Activated CD8-positive, alpha-beta T cell treated with anti-CD3 and anti-CD28 coated beads, Interleukin-2, amount 10 ng/mL, durations not matched to agents 7 days and 5 days (primary cell): ENCODE results near the gene FKRP. TPM values are rescaled to one million over a fixed set of nuclear protein-coding genes. Genes with fewer than 3 reads are reported as not detected.
"Not testable (repeated sequence)": the region's sequence is repeated elsewhere in the genome, so short reads cannot be mapped to it uniquely, and the experiment has no call there.

Source experiments
- ATAC-seq: fragments of 150-1000 bp; cut with Tn5 transposase; one replicate; pipeline ENCODE4 v1.10.0; 2021; ENCODE audit warnings: moderate library complexity
- CTCF ChIA-PET: fragments of 350-600 bp; sonication (Branson Sonifier 250); formaldehyde crosslinking; loops from one replicate; lab custom pipeline; 2021; ENCODE audit warnings: antibody characterized with exemption; lab: Charles Lee
- POLR2A ChIA-PET: fragments of 350-600 bp; sonication (Branson Sonifier 250); formaldehyde crosslinking; loops from one replicate; lab custom pipeline; 2021; ENCODE audit warnings: antibody characterized with exemption; lab: Charles Lee
- DNase-seq: peaks from one replicate; pipeline ENCODE4 v3.0.0-alpha.2; 2020
- H3K27ac Mint-ChIP-seq: one replicate; pipeline ENCODE4 v1.8.0; 2021; ENCODE audit warnings: mild to moderate bottlenecking, mixed read lengths
- H3K27me3 Mint-ChIP-seq: one replicate; pipeline ENCODE4 v1.8.0; 2021; ENCODE audit warnings: low read depth, mixed read lengths
- H3K36me3 Mint-ChIP-seq: one replicate; pipeline ENCODE4 v1.8.0; 2021; ENCODE audit warnings: low read depth, mixed read lengths
- H3K4me1 Mint-ChIP-seq: one replicate; pipeline ENCODE4 v1.8.0; 2021; ENCODE audit warnings: low read depth, mixed read lengths
- H3K4me3 Mint-ChIP-seq: one replicate; pipeline ENCODE4 v1.8.0; 2021; ENCODE audit warnings: mild to moderate bottlenecking, mixed read lengths
- H3K9me3 Mint-ChIP-seq: one replicate; pipeline ENCODE4 v1.8.0; 2022; ENCODE audit warnings: mixed read lengths; ENCODE audit not compliant: insufficient read depth
- total RNA-seq, 2 experiments: library from RNA; stranded (reverse); gene quantifications; one replicate each; pipeline ENCODE4 v1.2.3, GENCODE V29; 2021

The FKRP gene
- total RNA-seq, 2 experiments from 2014 or later, result 15.3 to 18.4 TPM

- Mint-ChIP-seq H3K36me3 (peaks cover 70% of the 10 kb centered on the region), H3K4me3 (peak overlapping the region; percentile 5), H3K4me1 (peaks cover 58% of the 10 kb centered on the region), H3K27ac (peak overlapping the region; percentile 66)
- not testable (repeated sequence) for H3K27me3 Mint-ChIP-seq, DNase-seq, H3K9me3 Mint-ChIP-seq, ATAC-seq
- POLR2A ChIA-PET, result interaction anchor here (1.2 kb wide), 1 partner anchor 10 kb away, joined by 5 read pairs; the partner anchor contains the start of gene SLC1A5
- CTCF ChIA-PET, result interaction anchor here (1.9 kb wide), 1 partner anchor 12 kb away, joined by 5 read pairs; no protein-coding TSS in a partner anchor
Observed at GRCh38 chr19:46777956-46778645, 32.2 kb downstream of the FKRP start.

- H3K27ac Mint-ChIP-seq, result peak overlapping the region; percentile 96
- peaks cover 83% of the 10 kb centered on the region for H3K36me3 Mint-ChIP-seq
- H3K27me3 Mint-ChIP-seq, result no peaks in the 10 kb centered on the region
- H3K9me3 Mint-ChIP-seq, result no peaks in the 10 kb centered on the region
- ATAC-seq (no peak), DNase-seq (no peak)
- ChIA-PET POLR2A (no interaction called here), CTCF (no interaction called here)
- peaks cover 70% of the 10 kb centered on the region for H3K4me1 Mint-ChIP-seq
- H3K4me3 Mint-ChIP-seq, result peak overlapping the region; percentile 98
Observed at GRCh38 chr19:46782355-46783019, 36.6 kb downstream of the FKRP start.

DNA sequence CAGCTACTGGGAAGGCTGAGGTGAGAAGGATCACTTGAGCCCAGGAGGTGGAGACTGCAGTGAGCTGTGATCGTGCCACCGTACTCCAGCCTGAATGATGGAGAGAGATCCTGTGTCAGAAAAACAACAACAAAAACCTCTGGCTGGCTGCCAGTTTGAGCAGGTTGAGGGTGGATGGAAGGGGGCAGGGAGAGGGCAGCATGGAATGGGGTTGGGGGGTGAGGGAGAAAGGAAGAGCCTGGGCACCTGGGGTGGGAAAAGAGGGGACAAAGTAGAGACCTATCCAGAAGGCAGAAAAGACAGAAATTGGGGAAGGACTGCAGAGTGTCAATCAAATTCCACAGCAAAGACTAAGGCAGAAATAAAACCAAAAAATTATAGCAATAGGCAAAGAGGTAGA, 37.8 kb downstream of the FKRP start:
- Mint-ChIP-seq H3K27me3 (no peaks in the 10 kb centered on the region), H3K27ac (peak overlapping the region; percentile 96), H3K9me3 (no peaks in the 10 kb centered on the region), H3K36me3 (peaks cover 72% of the 10 kb centered on the region), H3K4me1 (peaks cover 62% of the 10 kb centered on the region), H3K4me3 (peak overlapping the region; percentile 98)
- DNase-seq (no peak), ATAC-seq (no peak)
- ChIA-PET CTCF (interaction anchor here (0.6 to 9.8 kb wide), 6 partner anchors 18 to 879 kb away, joined by 3 to 65 read pairs (median 11); no protein-coding TSS in a partner anchor), POLR2A (interaction anchor here (5.4 kb wide), 1 partner anchor 39 kb away, joined by 51 read pairs; no protein-coding TSS in a partner anchor)

DNA sequence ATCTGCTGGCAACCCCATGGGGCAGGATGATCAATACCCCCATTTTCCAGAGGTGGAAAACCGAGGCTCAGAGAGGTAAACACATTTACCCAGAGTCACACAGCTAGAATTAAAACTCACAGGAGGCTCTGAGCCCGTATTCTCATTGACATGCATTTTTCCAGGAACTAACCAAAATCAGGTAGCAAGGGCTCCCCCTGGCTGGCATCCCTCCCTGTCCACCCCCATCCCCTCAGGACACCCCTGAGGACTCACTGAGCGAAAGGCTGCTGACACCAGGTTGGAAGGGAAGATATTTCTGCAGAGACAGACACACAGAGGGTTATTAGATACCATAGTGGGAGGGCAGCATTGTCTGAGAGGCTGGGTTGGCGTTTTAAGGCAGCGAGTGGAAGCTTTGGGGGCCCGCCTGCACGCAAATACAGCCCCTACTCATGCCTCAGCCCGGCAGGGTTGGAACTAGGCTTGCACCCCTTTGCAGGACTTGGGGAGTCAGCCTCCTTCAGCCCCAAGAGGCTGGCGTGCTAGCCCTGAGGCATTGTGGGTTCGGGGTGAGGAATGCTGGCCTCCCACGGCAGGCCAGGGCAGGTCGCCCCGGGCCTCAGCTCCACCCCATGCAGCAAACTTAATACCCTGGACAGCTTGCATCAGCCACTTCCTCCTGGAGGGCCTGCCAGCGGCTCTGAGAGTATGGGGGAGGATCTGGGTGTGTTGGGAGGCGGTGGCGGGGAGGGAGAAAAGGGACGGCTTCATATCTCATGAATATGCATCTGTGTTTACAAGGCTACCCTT, 38.6 kb downstream of the FKRP start:
- ChIA-PET CTCF (interaction anchor here (0.6 to 9.8 kb wide), 13 partner anchors 8 to 880 kb away, joined by 3 to 65 read pairs (median 5); partner anchors contain the start of gene DACT3), POLR2A (interaction anchor here (0.7 to 5.4 kb wide), 3 partner anchors 9 to 38 kb away, joined by 3 to 51 read pairs (median 6); no protein-coding TSS in a partner anchor)
- peak overlapping the region; percentile 96 for H3K27ac Mint-ChIP-seq
- H3K27me3 Mint-ChIP-seq, result no peaks in the 10 kb centered on the region
- peak overlapping the region; percentile 98 for H3K4me3 Mint-ChIP-seq
- DNase-seq (peak; percentile 85), ATAC-seq (peak; percentile 31)
- no peaks in the 10 kb centered on the region for H3K9me3 Mint-ChIP-seq
- H3K36me3 Mint-ChIP-seq, result peaks cover 67% of the 10 kb centered on the region
- peaks cover 62% of the 10 kb centered on the region for H3K4me1 Mint-ChIP-seq

DNA sequence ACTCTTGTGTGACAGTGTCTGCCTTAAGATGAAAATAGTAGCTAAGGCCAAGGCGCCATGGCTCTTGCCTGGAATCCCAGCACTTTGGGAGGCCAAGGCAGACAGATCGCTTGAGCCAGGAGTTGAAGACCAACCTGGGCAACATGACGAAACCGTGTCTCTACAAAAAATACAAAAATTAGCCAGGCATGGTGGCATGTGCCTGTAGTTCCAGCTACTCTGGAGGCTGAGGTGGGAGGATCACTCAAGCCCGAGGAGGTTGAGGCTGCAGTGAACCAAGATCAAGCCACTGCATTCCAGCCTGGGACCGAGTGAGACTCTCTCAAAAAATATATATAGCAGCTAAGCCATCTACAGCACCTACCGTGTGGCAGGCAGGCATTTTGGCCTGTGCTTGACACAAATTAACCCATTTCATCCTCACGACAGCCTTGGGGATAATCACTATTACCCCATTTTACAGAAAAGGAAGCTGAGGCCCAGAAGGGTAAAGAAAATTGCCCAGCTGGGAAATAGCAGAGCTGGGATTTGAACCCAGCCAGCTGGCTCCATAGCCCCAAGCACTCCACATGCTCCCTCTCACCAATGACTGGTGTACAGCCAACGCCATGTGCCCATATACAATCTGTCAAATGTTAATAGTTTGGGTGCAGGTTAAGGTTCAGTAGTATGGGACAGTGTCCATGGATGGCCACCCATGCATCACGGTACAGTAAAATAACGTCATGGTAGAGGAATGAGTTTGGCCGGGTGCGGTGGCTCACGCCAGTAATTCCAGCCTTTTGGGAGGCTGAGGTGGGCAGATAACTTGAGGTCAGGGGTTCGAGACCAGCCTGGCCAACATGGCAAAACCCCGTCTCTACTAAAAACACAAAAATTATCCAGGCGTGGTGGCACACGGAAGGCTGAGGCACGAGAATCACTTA, 39.5 kb downstream of the FKRP start:
- Mint-ChIP-seq H3K27me3 (no peaks in the 10 kb centered on the region), H3K36me3 (peaks cover 63% of the 10 kb centered on the region), H3K9me3 (no peaks in the 10 kb centered on the region), H3K27ac (peak overlapping the region; percentile 96), H3K4me3 (peak overlapping the region; percentile 98), H3K4me1 (peaks cover 64% of the 10 kb centered on the region)
- ChIA-PET CTCF (interaction anchor here (0.6 to 9.8 kb wide), 14 partner anchors 9 to 256 kb away, joined by 3 to 65 read pairs (median 4); partner anchors contain the start of gene DACT3), POLR2A (interaction anchor here (0.7 to 5.4 kb wide), 3 partner anchors 10 to 37 kb away, joined by 3 to 51 read pairs (median 6); no protein-coding TSS in a partner anchor)
- ATAC-seq (no peak), DNase-seq (no peak)

DNA sequence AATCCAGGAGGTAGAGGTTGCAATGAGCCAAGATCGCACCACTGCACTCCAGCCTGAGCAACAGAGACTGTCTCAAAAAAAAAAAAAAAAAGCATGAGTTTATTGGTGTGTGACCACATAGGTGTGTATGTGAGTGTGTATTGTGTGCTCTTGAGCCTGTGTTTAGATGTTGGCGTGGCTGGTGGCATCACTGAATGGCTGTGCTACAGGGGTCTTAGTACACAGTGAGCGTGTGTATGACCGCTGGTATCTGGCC, 40.1 kb downstream of the FKRP start:
- H3K4me3 Mint-ChIP-seq, result peak overlapping the region; percentile 98
- H3K4me1 Mint-ChIP-seq, result peaks cover 64% of the 10 kb centered on the region
- H3K27ac Mint-ChIP-seq, result peak overlapping the region; percentile 96
- POLR2A ChIA-PET, result interaction anchor here (5.4 kb wide), 1 partner anchor 37 kb away, joined by 51 read pairs; no protein-coding TSS in a partner anchor
- CTCF ChIA-PET, result interaction anchor here (0.8 to 9.8 kb wide), 7 partner anchors 20 to 257 kb away, joined by 3 to 65 read pairs (median 4); no protein-coding TSS in a partner anchor
- peaks cover 62% of the 10 kb centered on the region for H3K36me3 Mint-ChIP-seq
- no peak for DNase-seq
- no peaks in the 10 kb centered on the region for H3K27me3 Mint-ChIP-seq
- no peak for ATAC-seq
- H3K9me3 Mint-ChIP-seq, result no peaks in the 10 kb centered on the region

DNA sequence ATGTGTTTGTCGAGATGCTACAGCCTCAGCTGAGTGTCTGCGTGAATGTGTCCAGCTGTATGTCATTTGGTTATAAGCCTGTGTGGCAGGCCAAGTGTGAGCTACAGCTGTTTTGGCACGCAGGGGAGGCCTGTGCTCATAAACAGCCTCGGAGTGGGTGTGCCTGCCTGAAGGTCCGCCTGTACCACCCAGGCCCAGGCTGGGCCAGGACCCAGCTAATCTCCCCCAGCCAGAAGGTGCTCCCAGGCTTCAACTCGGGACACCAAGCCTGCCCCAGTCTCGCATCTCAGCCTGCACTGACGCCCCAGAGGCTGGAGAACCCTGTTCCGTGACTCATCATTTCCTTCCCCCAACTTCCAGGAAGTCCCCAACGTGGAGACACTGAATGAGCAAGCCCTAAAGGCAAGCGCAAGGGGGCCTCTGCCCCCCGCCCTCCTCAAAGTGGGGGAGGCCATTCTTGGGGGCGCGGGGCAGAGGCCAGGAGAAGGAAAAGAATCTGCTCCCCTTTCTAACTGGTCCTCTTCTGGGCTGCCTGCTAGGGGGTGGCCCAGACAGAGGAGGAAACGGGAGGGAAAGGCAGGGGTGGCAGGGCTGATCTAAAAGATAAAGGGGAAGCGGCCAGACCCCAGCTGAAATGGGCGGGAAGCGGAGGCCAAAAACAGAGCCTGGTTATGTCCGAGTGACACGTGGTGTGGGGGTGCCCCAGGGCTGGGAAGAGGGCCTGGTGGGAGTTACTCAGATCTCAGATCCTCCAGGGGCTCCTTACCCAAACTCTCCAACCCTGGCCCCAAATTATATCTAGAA, 40.6 kb downstream of the FKRP start:
- ChIA-PET POLR2A (interaction anchor here (1.1 to 5.4 kb wide), 2 partner anchors 36 to 58 kb away, joined by 3 to 51 read pairs; no protein-coding TSS in a partner anchor), CTCF (interaction anchor here (0.8 to 9.8 kb wide), 8 partner anchors 11 to 258 kb away, joined by 3 to 65 read pairs (median 4); no protein-coding TSS in a partner anchor)
- Mint-ChIP-seq H3K27me3 (no peaks in the 10 kb centered on the region), H3K4me3 (peak overlapping the region; percentile 98), H3K36me3 (peaks cover 58% of the 10 kb centered on the region), H3K27ac (peak overlapping the region; percentile 96), H3K9me3 (no peaks in the 10 kb centered on the region), H3K4me1 (peaks cover 66% of the 10 kb centered on the region)
- peak; percentile 91 for DNase-seq
- ATAC-seq, result peak; percentile 58

GRCh38 chr19:46787040-46787330, 41.1 kb downstream of the FKRP start:
- Mint-ChIP-seq H3K4me3 (peak overlapping the region; percentile 98), H3K4me1 (peaks cover 66% of the 10 kb centered on the region), H3K9me3 (no peaks in the 10 kb centered on the region), H3K27ac (peak overlapping the region; percentile 96), H3K36me3 (peaks cover 53% of the 10 kb centered on the region), H3K27me3 (no peaks in the 10 kb centered on the region)
- ATAC-seq, result no peak
- DNase-seq, result no peak
- CTCF ChIA-PET, result interaction anchor here (1.1 to 9.8 kb wide), 5 partner anchors 10 to 53 kb away, joined by 3 to 65 read pairs (median 5); no protein-coding TSS in a partner anchor
- POLR2A ChIA-PET, result interaction anchor here (1.0 to 5.4 kb wide), 5 partner anchors 11 to 325 kb away, joined by 3 to 51 read pairs (median 4); no protein-coding TSS in a partner anchor

DNA sequence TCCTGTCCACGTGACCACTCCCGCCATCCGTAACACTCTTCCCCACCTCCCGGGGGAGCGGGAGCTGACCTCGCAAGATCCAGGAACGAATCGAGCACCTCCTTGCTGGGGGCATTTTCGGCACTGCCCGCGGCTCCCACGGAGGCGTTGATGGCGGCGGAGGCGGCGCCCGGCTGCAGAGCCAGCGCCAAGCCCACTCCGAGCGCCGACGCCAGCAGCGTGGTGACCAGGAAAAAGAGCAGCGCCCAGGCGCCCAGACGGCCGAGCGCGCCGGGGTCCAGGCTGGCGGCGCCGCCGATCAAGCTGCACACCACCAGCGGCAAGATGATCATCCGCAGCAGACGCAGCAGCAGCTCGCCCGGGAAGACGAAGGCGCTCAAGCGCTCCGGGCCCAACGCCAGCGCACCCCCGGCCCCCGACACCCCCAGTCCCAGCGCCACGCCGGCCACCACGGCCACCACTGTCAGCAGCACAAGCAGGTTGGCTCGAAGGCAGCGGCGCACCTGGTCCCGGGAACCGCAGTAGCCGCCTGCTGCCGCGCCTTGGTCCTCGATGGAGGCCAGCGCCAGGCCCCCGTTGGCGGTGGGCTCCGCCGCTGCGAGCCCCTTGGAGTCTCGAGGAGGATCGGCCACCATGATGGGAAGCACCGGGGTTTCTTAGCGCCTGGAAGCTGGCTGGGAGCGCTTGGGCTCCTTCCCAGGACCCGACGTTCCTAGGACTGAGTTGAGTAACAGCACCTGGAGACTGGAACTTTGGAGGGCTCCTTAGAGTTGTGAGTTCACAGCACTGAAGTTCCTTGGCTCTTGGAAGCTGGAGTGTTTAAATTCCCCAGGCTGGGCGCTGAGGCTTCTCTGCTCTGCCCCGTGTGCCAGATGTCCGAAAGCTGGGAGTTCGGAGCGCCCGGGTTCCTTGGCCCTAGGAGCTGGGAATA, 41.7 kb downstream of the FKRP start:
- Mint-ChIP-seq H3K27ac (peak overlapping the region; percentile 96), H3K4me3 (peak overlapping the region; percentile 98), H3K27me3 (no peaks in the 10 kb centered on the region), H3K9me3 (no peaks in the 10 kb centered on the region), H3K4me1 (peaks cover 66% of the 10 kb centered on the region), H3K36me3 (peaks cover 49% of the 10 kb centered on the region)
- no peak for ATAC-seq
- CTCF ChIA-PET, result interaction anchor here (0.9 to 9.8 kb wide), 9 partner anchors 9 to 1095 kb away, joined by 3 to 65 read pairs (median 4); partner anchors contain the start of gene QPCTL
- POLR2A ChIA-PET, result interaction anchor here (0.7 to 5.4 kb wide), 16 partner anchors 10 to 325 kb away, joined by 3 to 51 read pairs (median 4); partner anchors contain the start of gene ZC3H4
- peak; percentile 55 for DNase-seq
